HepG2 (cell line): Measurements from ENCODE around the gene IER5L. TPM values are rescaled to one million over a fixed set of nuclear protein-coding genes. Genes with fewer than 3 reads are reported as not detected.

Experiments used
- AGO1 ChIP-seq: fragments of 200-400 bp; formaldehyde crosslinking; IDR thresholded peaks from 2 replicates; pipeline ENCODE4 v1.6.1; 2017; ENCODE audit warnings: mild to moderate bottlenecking, low read depth, low read length, moderate library complexity; ENCODE audit not compliant: poor library complexity, severe bottlenecking
- AGO2 ChIP-seq: fragments of 200-400 bp; formaldehyde crosslinking; optimal IDR thresholded peaks from 2 replicates; pipeline ENCODE3; 2017; ENCODE audit warnings: mild to moderate bottlenecking, low read depth, low read length, moderate library complexity
- FOXA1 ChIP-seq, 2 experiments: fragments of 450-650 bp in 1 of 2; sonication (generic) in 1 of 2; formaldehyde crosslinking in 1 of 2; IDR thresholded peaks; 2 replicates each; pipeline versions ENCODE4 v1.4.0 to v1.6.1; 2016 to 2020; ENCODE audit warnings: missing genetic modification reagents in 1 of 2
- FOXC1 ChIP-seq: sonication (generic); formaldehyde crosslinking; IDR thresholded peaks from 2 replicates; pipeline ENCODE4 v1.8.0; 2022; ENCODE audit warnings: mild to moderate bottlenecking, missing genetic modification reagents, borderline replicate concordance
- HNF4A ChIP-seq: sonication (generic); formaldehyde crosslinking; IDR thresholded peaks from 2 replicates; pipeline ENCODE4 v1.4.0; 2020; ENCODE audit warnings: missing genetic modification reagents
- ISL2 ChIP-seq: sonication (generic); formaldehyde crosslinking; IDR thresholded peaks from 2 replicates; pipeline ENCODE4 v1.5.0; 2020; ENCODE audit warnings: missing genetic modification reagents
- KDM3A ChIP-seq: IDR thresholded peaks from 2 replicates; pipeline ENCODE4 v1.6.1; 2018; ENCODE audit warnings: low read depth, missing compliant biosample characterization
- KLF6 ChIP-seq: IDR thresholded peaks from 2 replicates; pipeline ENCODE4 v1.8.0; 2016; ENCODE audit warnings: missing biosample characterization, missing genetic modification reagents
- MEF2D ChIP-seq: sonication (generic); formaldehyde crosslinking; IDR thresholded peaks from 2 replicates; pipeline ENCODE4 v1.5.1; 2020; ENCODE audit warnings: mild to moderate bottlenecking, missing genetic modification reagents
- MYC ChIP-seq: sonication (generic); formaldehyde crosslinking; IDR thresholded peaks from 2 replicates; pipeline ENCODE4 v1.9.0; 2021; ENCODE audit warnings: missing genetic modification reagents, borderline replicate concordance
- NFIB ChIP-seq: sonication (generic); formaldehyde crosslinking; IDR thresholded peaks from 2 replicates; pipeline ENCODE4 v1.9.0; 2021; ENCODE audit warnings: missing genetic modification reagents, mild to moderate bottlenecking, borderline replicate concordance
- NKX3-1 ChIP-seq: sonication (generic); formaldehyde crosslinking; IDR thresholded peaks from 2 replicates; pipeline ENCODE4 v1.5.0; 2020; ENCODE audit warnings: missing genetic modification reagents
- NR2F1 ChIP-seq, 2 experiments: fragments of 450-650 bp in 1 of 2; formaldehyde crosslinking in 1 of 2; IDR thresholded peaks; 2 replicates each; pipeline versions ENCODE4 v1.5.0 to v1.6.1; 2016 to 2020; ENCODE audit warnings: mild to moderate bottlenecking in 1 of 2, missing compliant biosample characterization in 1 of 2, missing genetic modification reagents in 1 of 2, moderate library complexity in 1 of 2
- POLR2AphosphoS2 ChIP-seq: IDR thresholded peaks from 2 replicates; pipeline ENCODE4 v1.6.1; 2011; ENCODE audit warnings: low read depth, low read length, improper control_type of control experiment
- PRMT3 ChIP-seq: sonication (generic); formaldehyde crosslinking; IDR thresholded peaks from 2 replicates; pipeline ENCODE4 v1.8.1; 2022; ENCODE audit warnings: low read depth, mild to moderate bottlenecking, moderate library complexity, missing genetic modification reagents, borderline replicate concordance
- RFXAP ChIP-seq: sonication (generic); formaldehyde crosslinking; IDR thresholded peaks from 2 replicates; pipeline ENCODE4 v1.4.0; 2020; ENCODE audit warnings: missing genetic modification reagents, borderline replicate concordance
- SUZ12 ChIP-seq: fragments of 150-350 bp; IDR thresholded peaks from 2 replicates; pipeline ENCODE4 v1.6.1; 2014; ENCODE audit warnings: low read depth, low read length
- TBX2 ChIP-seq: sonication (generic); formaldehyde crosslinking; IDR thresholded peaks from 2 replicates; pipeline ENCODE4 v1.5.0; 2020; ENCODE audit warnings: missing genetic modification reagents, mild to moderate bottlenecking, borderline replicate concordance
- XRCC5 ChIP-seq: fragments of 200-400 bp; formaldehyde crosslinking; optimal IDR thresholded peaks from 2 replicates; pipeline ENCODE3; 2017; ENCODE audit warnings: mild to moderate bottlenecking, low read length
- ZMAT3 ChIP-seq: sonication (generic); formaldehyde crosslinking; conservative IDR thresholded peaks from 2 replicates; pipeline ENCODE4 v1.7.0; 2021; ENCODE audit warnings: missing genetic modification reagents
- ZNF264 ChIP-seq: sonication (generic); formaldehyde crosslinking; IDR thresholded peaks from 2 replicates; pipeline ENCODE4 v1.4.0; 2020; ENCODE audit warnings: missing genetic modification reagents
- ZNF432 ChIP-seq: sonication (generic); formaldehyde crosslinking; IDR thresholded peaks from 2 replicates; pipeline ENCODE4 v1.5.0; 2020; ENCODE audit warnings: missing genetic modification reagents, mild to moderate bottlenecking, borderline replicate concordance
- ZNF562 ChIP-seq: sonication (generic); formaldehyde crosslinking; IDR thresholded peaks from 2 replicates; pipeline ENCODE4 v1.8.0; 2022; ENCODE audit warnings: missing genetic modification reagents, borderline replicate concordance
- ZNF83 ChIP-seq: sonication (generic); formaldehyde crosslinking; IDR thresholded peaks from 2 replicates; pipeline ENCODE4 v1.4.0; 2020; ENCODE audit warnings: missing genetic modification reagents, mild to moderate bottlenecking, borderline replicate concordance
- polyA plus RNA-seq, 8 experiments: library from polyadenylated mRNA; depleted of rRNA in 3 of 8; stranded (reverse) in 7 of 8; unstranded in 1 of 8; fragments of >200 nt; fragmentation: Illumina TruSeq in 4 of 8; extraction: Trizol in 4 of 8; gene quantifications; 2 replicates each; pipeline versions ENCODE4 v1.2.1 to v1.2.3, GENCODE V29; 2011 to 2016; ENCODE audit warnings: low read depth in 4 of 8, missing spikeins in 1 of 8, mixed read lengths in 1 of 8; ENCODE audit not compliant: insufficient read depth in 1 of 8
- total RNA-seq, 5 experiments: library from RNA; depleted of rRNA; stranded (reverse); fragments of >200 nt; fragmentation: Illumina TruSeq; extraction: Trizol; gene quantifications; 2 replicates each; pipeline ENCODE4 v1.2.3, GENCODE V29; 2016; ENCODE audit warnings: low read depth in 1 of 5
- TF ChIP-seq, protein P1 (sequence below): sonication (generic); formaldehyde crosslinking; IDR thresholded peaks from 2 replicates; pipeline ENCODE4 v1.5.0; 2020; ENCODE audit warnings: mild to moderate bottlenecking, missing genetic modification reagents
- TF ChIP-seq, protein P2 (sequence below): sonication (generic); formaldehyde crosslinking; IDR thresholded peaks from 2 replicates; pipeline ENCODE4 v1.8.0; 2023; ENCODE audit warnings: mild to moderate bottlenecking, missing genetic modification reagents

IER5L gene
- total and polyA plus RNA-seq, 2 of the 13 experiments (the other 11 are each of a cell fraction or from before 2014, with no cell fraction given) = 1.8 to 3.3 TPM

DNA sequence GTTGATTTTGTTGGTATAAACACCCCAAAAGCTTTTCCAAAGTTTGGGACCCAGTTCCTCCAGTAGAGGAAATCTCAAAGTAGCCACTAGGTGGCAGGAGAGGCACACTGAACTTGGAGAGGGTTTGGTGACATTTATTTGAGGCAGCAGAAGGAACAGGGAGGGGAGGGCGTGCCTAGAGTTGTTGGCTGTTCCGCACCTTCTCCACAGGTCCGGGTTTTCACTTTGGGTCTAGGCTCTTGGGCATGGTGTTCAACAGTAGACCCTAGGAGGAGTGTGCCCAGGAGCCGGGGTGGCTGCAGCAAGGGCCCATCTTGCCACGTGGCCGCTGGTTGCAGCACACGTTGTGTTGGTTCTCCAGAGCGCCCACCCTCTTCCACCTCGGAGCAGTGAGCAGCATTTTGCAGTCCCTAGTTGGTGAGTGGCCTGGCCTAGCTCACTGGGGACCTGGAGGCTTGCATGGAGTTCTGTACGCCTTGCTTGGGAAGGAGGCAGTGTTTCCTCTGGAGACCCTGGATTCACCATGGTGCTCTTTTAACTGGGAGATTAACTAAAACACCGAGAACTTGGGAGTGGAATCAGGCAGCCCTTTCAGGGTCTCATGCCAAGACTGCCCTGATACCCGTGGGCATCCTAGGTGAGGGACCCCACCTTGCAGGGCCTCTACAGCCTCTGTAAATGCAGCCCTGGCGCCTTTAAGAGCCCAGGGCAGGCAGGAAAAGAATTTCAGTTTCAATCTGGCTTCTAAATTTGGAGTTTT lies 38.6 kb downstream of the IER5L start (continued):
- TF ChIP-seq NFIB (no peak), MEF2D (CRISPR knock-in tag) (peak; percentile 83; the same call in 1 of the 2 replicates), FOXA1 (IDR thresholded peaks at IDR 0.05) (no peak), FOXA1 (CRISPR knock-in tag; IDR thresholded peaks at IDR 0.05) (no peak; the same call in 1 of the 2 replicates), ZMAT3 (CRISPR knock-in tag) (peak; percentile 68; the same call in 1 of the 2 replicates), ZNF562 (no peak), ZNF83 (0 out of 2 replicates have a peak, but pooled peaks have one; percentile 59), NR2F1 (CRISPR knock-in tag; IDR thresholded peaks at IDR 0.05) (no peak; a peak in 1 of 4 replicates), AGO2 (no peak), AGO1 (no peak), KLF6 (no peak), PRMT3 (CRISPR knock-in tag) (no peak), KDM3A (peak; percentile 62; the same call in 1 of the 2 replicates), ZNF432 (CRISPR knock-in tag) (no peak), HNF4A (no peak), NKX3-1 (CRISPR knock-in tag) (no peak), ISL2 (no peak), MYC (CRISPR knock-in tag) (peak; percentile 72; the same call in 1 of the 2 replicates), SUZ12 (no peak), POLR2AphosphoS2 (no peak), ZNF264 (no peak), XRCC5 (no peak), TBX2 (CRISPR knock-in tag) (peak; percentile 55; the same call in 1 of the 2 replicates), RFXAP (CRISPR knock-in tag) (0 out of 2 replicates have a peak, but pooled peaks have one; percentile 7), FOXC1 (CRISPR knock-in tag) (no peak)
- TF ChIP-seq, protein P1, sequence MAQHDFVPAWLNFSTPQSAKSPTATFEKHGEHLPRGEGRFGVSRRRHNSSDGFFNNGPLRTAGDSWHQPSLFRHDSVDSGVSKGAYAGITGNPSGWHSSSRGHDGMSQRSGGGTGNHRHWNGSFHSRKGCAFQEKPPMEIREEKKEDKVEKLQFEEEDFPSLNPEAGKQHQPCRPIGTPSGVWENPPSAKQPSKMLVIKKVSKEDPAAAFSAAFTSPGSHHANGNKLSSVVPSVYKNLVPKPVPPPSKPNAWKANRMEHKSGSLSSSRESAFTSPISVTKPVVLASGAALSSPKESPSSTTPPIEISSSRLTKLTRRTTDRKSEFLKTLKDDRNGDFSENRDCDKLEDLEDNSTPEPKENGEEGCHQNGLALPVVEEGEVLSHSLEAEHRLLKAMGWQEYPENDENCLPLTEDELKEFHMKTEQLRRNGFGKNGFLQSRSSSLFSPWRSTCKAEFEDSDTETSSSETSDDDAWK (CRISPR knock-in tag) = no peak
- TF ChIP-seq, protein P2, sequence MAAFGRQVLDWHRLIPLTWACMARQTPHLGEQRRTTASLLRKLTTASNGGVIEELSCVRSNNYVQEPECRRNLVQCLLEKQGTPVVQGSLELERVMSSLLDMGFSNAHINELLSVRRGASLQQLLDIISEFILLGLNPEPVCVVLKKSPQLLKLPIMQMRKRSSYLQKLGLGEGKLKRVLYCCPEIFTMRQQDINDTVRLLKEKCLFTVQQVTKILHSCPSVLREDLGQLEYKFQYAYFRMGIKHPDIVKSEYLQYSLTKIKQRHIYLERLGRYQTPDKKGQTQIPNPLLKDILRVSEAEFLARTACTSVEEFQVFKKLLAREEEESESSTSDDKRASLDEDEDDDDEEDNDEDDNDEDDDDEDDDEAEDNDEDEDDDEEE (CRISPR knock-in tag) = no peak
